ENCODE results near the gene KNSTRN.
A peak's percentile ranks its signal among the peaks of the same experiment; 100 is the strongest.

Gene KNSTRN

GRCh38 chr15:40420793-40421192 lies 38.3 kb downstream of the KNSTRN start:
- in situ Hi-C loops (cut with HindIII; ENCODE audit: low sequenced_read_pairs) = loop anchor here (5.0 kb wide), 1 partner anchor 98 kb away; the partner anchor contains the start of gene INAFM2

DNA sequence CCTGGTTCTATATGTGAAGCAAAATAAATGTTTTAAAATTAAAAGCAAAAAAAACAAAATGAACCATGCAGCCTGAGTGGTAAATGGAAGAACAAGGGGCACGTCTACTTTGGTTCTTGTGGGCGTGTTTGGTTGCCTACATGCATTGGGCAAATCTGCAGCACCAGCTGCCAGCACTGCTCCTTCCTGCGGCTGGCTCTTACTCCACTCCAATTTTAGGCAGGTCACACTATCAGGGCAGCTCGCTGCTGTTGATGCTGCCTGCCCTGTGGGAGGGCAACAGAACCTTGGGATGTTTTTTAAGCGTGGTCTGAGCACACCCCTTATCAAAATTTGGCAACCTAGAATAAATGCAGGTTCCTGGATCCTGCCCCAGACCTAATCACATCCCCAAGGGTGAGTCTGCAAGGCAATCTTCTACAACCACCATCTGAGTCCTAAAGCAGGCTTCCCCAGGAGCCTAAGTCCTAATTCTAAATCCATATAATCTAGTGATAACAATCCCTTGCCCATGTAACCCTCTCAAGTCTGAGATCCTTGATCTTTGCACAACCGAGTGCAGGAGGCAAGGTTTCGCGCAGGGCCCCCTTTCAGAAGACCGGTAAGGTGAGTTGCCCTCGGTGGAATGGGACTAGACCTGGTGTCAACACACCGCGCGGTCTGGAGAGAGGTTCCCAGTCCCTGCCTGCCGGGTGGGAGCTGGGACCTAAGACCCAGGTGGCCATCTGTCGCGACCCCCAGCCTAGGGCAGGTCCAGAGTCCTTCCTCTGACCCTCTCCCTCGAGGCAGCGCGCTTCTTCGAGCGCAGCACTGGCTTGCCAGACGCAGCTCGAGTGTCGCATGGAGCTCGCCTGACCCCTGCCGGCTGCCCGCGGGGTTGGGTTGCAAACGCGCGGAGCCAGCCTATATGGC lies 39.0 kb downstream of the KNSTRN start:
- TF ChIP-seq CTCF (IDR thresholded peaks at IDR 0.05; ENCODE audit: low read depth, low read length, missing control alignments) = peak; percentile 93
- DNase-seq (ENCODE audit: low read depth) = no peak
- no peak overlapping the region for H3K4me3 ChIP-seq (ENCODE audit: low read depth, low read length)
- in situ Hi-C loops (cut with HindIII; ENCODE audit: low sequenced_read_pairs) = loop anchor here (5.0 kb wide), 1 partner anchor 99 kb away; the partner anchor contains the start of gene INAFM2

More at GRCh38 chr15:40420793-40421192, 38.3 kb downstream of the KNSTRN start:
- H3K4me3 ChIP-seq (ENCODE audit: low read depth, low read length) = no peak overlapping the region
- no peak for TF ChIP-seq CTCF (IDR thresholded peaks at IDR 0.05; ENCODE audit: low read depth, low read length, missing control alignments)
- DNase-seq (ENCODE audit: low read depth) = no peak

- DNase-seq (ENCODE audit: low read depth) = no peak
- in situ Hi-C loops (cut with HindIII; ENCODE audit: low sequenced_read_pairs) = loop anchor here (5.0 kb wide), 1 partner anchor 102 kb away; the partner anchor contains the start of gene INAFM2
Observed at GRCh38 chr15:40424483-40425115, 42.1 kb downstream of the KNSTRN start.

DNA sequence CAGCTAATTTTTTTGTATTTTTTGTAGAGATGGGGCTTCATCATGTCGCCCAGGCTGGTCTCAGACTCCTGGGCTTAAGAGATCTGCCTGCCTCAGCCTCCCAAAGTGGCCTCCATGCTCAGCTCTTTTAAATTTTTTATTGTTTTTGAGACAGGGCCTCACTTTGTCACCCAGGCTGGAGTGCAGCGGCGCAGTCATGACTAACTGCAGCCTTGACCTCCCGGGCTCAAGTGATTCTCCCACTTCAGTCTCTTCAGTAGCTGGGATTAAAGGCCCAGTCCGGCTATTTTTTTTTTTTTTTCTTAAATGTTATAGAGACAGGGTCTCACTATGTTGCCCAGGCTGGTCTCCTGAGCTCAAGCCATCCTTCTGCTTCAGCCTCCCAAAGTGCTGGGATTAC lies 43.2 kb downstream of the KNSTRN start:
- DNase-seq (ENCODE audit: low read depth) = no peak
- no peak for TF ChIP-seq CTCF (IDR thresholded peaks at IDR 0.05; ENCODE audit: low read depth, low read length, missing control alignments)
- H3K4me3 ChIP-seq (ENCODE audit: low read depth, low read length) = no peak overlapping the region
- in situ Hi-C loops (cut with HindIII; ENCODE audit: low sequenced_read_pairs) = no loop called here

More at GRCh38 chr15:40424483-40425115, 42.1 kb downstream of the KNSTRN start:
- no peak for TF ChIP-seq CTCF (IDR thresholded peaks at IDR 0.05; ENCODE audit: low read depth, low read length, missing control alignments)
- H3K4me3 ChIP-seq (ENCODE audit: low read depth, low read length) = no peak overlapping the region

- no peak overlapping the region for H3K4me3 ChIP-seq (ENCODE audit: low read depth, low read length)
- no peak for DNase-seq (ENCODE audit: low read depth)
- in situ Hi-C loops (cut with HindIII; ENCODE audit: low sequenced_read_pairs) = no loop called here
- TF ChIP-seq CTCF (IDR thresholded peaks at IDR 0.05; ENCODE audit: low read depth, low read length, missing control alignments) = no peak
Observed at GRCh38 chr15:40427188-40427587, 44.7 kb downstream of the KNSTRN start.

DNA sequence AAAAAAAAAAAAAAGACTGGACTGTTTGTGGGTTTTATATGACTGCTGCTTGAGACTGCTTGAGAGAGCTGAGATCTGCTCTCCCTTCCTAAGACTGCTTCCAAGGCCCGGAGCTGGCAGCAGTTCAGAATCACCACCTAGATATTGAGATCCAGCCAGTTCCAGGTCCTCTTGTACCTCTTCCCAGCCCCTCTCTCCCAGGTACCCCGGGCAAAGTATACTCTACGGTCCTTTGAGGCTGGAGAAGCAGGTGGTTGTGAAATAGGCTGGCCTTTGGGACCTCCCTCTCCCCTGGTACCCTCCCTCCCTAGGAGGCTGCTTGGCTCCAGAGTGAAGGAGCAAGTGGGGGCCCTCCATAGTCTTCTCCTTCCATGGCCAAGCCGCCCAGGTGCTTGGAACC lies 45.7 kb downstream of the KNSTRN start:
- H3K4me3 ChIP-seq (ENCODE audit: low read depth, low read length) = no peak overlapping the region
- no peak for DNase-seq (ENCODE audit: low read depth)
- no peak for TF ChIP-seq CTCF (IDR thresholded peaks at IDR 0.05; ENCODE audit: low read depth, low read length, missing control alignments)
- in situ Hi-C loops (cut with HindIII; ENCODE audit: low sequenced_read_pairs) = no loop called here
